Nucleus accumbens (tissue), 56 donors: ENCODE data around the gene PCSK5.
"Not testable (repeated sequence)": the region's sequence is repeated elsewhere in the genome, so short reads cannot be mapped to it uniquely, and the experiment has no call there.

Experiments
- DNase-seq, 56 donors: peaks; one replicate each; lab custom pipeline; 2025; lab: John Stamatoyannopoulos, UW

PCSK5 gene

GRCh38 chr9:75889577-75889976 lies 896 bp upstream of the PCSK5 start:
- peak in 2 of 56 donors; percentile 21 to 53 for DNase-seq

DNA sequence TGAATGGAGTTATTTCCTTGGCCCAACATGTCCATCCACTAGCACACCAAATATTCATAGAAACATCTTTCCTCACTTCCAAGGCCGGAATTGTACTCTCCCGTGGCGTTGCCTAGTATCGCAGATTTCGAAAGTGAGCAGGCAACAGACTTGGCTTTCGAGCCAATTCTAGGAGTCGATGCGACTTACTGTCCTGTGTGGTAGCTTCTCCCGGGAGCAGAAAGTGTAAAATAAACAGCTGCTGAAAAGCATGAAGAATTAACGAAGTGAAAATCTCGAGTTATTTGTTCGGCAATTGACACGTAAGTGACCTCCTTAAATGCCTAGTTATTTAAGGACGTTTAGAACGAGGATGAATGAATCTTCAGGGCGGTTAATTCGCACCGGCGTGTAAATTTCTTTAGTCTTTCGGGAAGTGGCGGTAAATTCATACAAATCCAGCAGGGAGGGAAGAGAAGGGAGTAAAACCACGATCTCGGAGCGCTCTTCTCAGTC lies 449 bp upstream of the PCSK5 start:
- DNase-seq, result peak in 20 of 56 donors; percentile 1 to 73 (median 40)

DNA sequence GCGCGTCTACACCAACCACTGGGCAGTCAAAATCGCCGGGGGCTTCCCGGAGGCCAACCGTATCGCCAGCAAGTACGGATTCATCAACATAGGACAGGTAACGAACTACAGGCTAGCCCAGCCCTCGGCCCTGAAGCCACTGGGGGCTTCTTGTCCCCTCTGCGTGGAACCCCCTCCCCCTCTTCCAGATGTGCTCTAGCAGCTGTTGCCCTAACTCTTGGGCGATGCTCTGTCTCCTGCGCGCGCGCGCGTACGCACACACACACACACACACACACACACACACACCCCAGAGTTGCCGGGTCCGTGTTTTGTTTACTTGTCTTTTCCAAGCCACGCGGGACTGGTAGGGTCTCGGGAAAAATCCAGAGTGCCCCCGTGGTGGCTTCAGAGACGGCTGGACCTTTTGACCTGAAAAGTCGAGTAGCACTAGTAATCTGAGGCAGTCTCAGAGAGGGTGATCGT lies 836 bp downstream of the PCSK5 start:
- DNase-seq, result peak in 22 of 56 donors; percentile 16 to 56 (median 36)

DNA sequence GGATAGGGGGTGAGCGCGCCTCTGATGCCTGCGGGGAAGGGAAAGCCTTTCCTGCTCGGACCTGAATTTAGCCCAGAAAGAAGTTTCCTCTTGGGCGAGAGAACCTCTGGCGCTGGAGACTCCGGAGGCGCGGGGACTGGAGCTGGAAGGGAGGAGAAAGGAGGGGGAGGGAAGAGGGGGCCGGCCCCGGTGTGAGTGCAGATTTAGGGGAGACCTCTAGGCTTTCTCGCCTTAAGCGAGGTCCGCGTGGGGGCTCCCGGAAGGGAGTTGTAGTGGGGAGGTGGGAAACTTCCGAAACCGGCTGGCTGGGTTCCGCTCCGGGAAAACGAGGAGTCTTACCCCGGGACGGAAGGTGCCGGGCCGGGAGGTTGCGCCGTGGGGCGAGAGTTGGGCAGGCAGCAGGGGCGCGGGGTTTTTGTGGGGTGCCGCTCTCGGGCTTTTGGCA lies 1.3 kb downstream of the PCSK5 start:
- DNase-seq, result peak in 17 of 56 donors; percentile 4 to 46 (median 19)

GRCh38 chr9:75892216-75892911 lies 1.9 kb downstream of the PCSK5 start:
- DNase-seq, result peak in 36 of 56 donors; percentile 5 to 70 (median 27)

DNA sequence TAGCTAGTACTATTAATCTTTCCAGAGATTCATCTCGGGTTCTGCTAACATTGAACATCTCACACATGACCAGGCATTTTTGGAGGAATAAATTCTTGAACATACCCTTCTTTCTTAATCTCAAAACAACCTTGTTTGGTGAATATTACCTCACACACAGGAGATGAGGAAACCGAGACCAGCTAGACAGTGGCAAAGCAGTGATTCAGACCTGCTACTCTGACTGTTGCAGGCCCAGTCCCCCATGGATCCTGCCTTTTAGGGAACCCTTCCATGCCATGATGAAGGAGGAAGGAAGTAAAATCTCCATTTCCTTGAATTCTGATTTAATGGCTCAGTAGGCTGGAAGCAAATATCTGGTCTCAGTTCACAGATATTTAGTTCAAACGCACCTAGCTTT lies 2.6 kb downstream of the PCSK5 start:
- no peak for DNase-seq

DNA sequence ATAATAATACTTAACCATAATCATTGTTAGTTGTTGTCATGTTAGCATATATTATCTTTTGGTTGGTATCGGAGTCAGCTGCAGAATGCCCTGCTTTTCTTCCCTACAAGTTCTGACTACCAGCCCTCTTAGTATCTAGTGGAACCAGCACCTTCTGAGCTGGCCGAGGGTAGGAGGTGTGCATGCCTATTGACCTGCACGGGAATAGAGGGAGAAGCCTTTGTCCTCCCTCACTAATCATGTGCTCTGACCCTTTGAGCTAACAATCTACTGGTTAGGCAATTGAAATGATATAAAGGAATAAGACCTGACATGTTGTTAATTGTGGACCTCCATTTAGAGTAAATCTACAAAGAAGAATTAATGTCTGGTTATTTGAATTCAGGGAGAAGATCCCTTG lies 4.1 kb downstream of the PCSK5 start:
- no peak for DNase-seq

GRCh38 chr9:75895112-75895511 lies 4.6 kb downstream of the PCSK5 start:
- DNase-seq, result no peak

GRCh38 chr9:75896193-75896592 lies 5.7 kb downstream of the PCSK5 start:
- DNase-seq, result no peak

- not testable (repeated sequence) for DNase-seq
Measured at GRCh38 chr9:75900893-75901524, 10.5 kb downstream of the PCSK5 start.

- no peak for DNase-seq
Measured at GRCh38 chr9:75903785-75904360, 13.4 kb downstream of the PCSK5 start.

- DNase-seq, result no peak
Measured at GRCh38 chr9:75904364-75904763, 13.9 kb downstream of the PCSK5 start.

DNA sequence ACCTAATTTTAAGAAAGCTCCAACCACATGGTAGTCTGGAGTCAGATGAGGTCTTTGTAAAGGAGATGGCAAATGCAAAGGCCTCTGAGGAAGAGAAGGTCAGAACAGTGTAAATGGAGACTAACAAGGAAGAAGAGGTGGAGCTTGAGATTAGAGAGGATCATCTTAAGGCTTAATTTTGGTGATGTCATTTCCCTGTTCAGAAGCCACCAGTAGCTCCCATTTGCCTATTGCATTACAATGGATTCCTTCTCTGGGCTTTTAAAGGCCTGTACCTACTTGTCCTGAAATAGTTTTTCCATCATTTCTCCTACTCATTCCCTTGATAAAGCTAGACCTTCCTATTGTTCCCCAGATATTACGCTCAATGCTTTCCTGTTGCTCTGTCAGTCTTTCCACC lies 16.1 kb downstream of the PCSK5 start:
- no peak for DNase-seq

DNA sequence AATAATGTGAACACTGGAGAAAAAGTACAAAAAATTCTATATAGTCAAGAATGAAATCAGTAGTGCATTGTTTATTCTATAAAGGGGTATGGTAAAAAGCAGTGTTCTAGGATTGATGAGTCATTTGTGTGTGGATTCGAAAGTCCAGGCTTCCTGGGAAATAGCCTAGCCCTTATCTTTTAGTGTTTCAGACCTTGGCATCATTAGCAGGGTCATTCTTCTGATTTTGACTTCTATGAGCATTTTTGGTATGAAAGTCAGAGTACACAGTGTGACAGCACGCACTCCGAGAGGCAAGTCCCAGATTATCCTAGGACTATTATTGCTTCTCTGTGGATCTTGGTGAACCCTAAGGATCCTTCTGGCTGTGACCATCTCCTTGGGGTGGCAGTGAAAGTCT lies 16.9 kb downstream of the PCSK5 start:
- DNase-seq, result no peak

DNA sequence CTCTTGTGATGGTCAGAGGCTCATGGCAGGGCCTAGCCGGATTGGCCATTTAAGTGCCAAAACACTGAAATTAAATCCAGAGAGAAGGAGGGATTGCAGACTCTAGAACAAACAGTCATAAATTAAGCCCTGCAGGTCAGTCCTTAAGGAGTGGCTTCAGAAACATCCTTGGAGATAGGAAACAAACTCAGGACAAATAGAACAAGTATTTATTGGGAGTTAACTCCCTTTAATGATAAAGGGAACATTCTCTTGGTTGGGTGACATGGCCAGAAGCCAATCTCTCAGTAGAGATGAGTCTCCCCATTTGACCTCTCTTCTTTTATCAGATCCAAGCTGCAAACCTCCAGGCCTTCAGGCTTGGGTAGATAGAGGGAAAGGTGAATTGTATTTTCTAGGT lies 17.4 kb downstream of the PCSK5 start:
- DNase-seq, result no peak

DNA sequence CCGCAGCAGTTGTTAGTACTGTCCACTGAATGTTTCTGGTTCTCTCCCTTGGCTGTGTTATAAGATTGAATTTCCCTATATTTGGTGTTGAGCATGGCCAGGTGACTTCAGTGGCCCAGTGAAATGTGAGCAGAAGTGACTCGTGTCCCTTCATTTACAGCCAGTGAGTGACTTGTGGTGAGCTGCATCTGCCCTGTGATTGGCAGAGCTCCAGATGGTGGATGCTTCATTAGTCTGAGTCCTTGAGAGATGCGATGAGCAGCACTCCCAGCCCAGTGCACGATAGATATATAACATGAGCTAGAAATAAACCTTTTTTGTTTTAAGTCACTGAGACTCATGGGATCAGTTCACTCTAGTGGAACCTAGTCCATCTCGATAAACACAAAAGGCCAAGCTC lies 19.3 kb downstream of the PCSK5 start:
- DNase-seq, result peak in 3 of 56 donors; percentile 5 to 52 (median 13)

DNA sequence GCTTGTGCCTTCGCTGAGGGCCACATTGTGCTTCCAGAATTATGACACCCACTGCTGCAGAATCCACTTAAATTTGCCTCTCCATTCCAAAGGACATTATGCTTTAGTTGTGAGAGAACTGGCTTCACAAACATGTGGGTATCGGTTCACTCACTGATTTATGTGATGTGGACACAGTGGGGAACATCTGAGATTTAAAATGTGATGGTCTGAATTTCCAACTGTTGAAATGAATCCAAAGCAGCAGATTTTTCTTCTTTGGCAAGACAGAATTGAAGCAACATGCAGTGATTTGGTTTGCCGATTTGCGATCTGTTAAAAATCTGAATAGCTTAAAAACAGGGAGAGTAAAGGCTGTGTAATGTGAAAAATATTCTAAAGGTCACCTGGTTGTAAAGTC lies 20.3 kb downstream of the PCSK5 start:
- no peak for DNase-seq

GRCh38 chr9:75911390-75911789 lies 20.9 kb downstream of the PCSK5 start:
- DNase-seq, result no peak

- DNase-seq, result no peak
Measured at GRCh38 chr9:75912951-75913350, 22.5 kb downstream of the PCSK5 start.

- no peak for DNase-seq
Measured at GRCh38 chr9:75914002-75914401, 23.5 kb downstream of the PCSK5 start.

- no peak for DNase-seq
Measured at GRCh38 chr9:75914883-75915452, 24.5 kb downstream of the PCSK5 start.
